ENCODE results near the gene ZEB1. TPM values are rescaled to one million over a fixed set of nuclear protein-coding genes. Genes with fewer than 3 reads are reported as not detected.

The ZEB1 gene
- total and polyA plus RNA-seq, 2 experiments from 2014 or later: 19.1 to 37.3 TPM

- peak overlapping the region; percentile 100 for H3K4me3 ChIP-seq
- H3K27me3 ChIP-seq: peaks cover 18% of the 10 kb centered on the region
- H3K9me3 ChIP-seq (ENCODE audit: low read depth): no peaks in the 10 kb centered on the region
- no peak for DNase-seq (ENCODE audit: low read depth in 1 of 2, low spot score in 1 of 2)
- H3K27ac ChIP-seq: no peak overlapping the region
- TF ChIP-seq CTCF (IDR thresholded peaks at IDR 0.05; ENCODE audit: low read depth, low read length): no peak
- H3K4me1 ChIP-seq (ENCODE audit: low read depth): peaks cover 13% of the 10 kb centered on the region
- no peaks in the 10 kb centered on the region for H3K36me3 ChIP-seq
Measured at GRCh38 chr10:31317652-31318381, 1.2 kb upstream of the ZEB1 start.

- no peaks in the 10 kb centered on the region for H3K36me3 ChIP-seq
- H3K27me3 ChIP-seq: peaks cover 24% of the 10 kb centered on the region
- DNase-seq (ENCODE audit: low read depth in 1 of 2, low spot score in 1 of 2): peak; percentile 47 to 74
- H3K4me3 ChIP-seq: peak overlapping the region; percentile 100
- H3K4me1 ChIP-seq (ENCODE audit: low read depth): peaks cover 13% of the 10 kb centered on the region
- no peak for TF ChIP-seq CTCF (IDR thresholded peaks at IDR 0.05; ENCODE audit: low read depth, low read length)
- no peaks in the 10 kb centered on the region for H3K9me3 ChIP-seq (ENCODE audit: low read depth)
- peak overlapping the region; percentile 61 for H3K27ac ChIP-seq
Measured at GRCh38 chr10:31318382-31318853, 598 bp upstream of the ZEB1 start.

GRCh38 chr10:31319602-31320549 is 860 bp downstream of the ZEB1 start:
- DNase-seq (ENCODE audit: low read depth in 1 of 2, low spot score in 1 of 2): peak; percentile 50 to 52
- Histone ChIP-seq H3K4me1 (ENCODE audit: low read depth) (peaks cover 7% of the 10 kb centered on the region), H3K4me3 (peak overlapping the region; percentile 100), H3K27ac (peak overlapping the region; percentile 91), H3K9me3 (ENCODE audit: low read depth) (no peaks in the 10 kb centered on the region), H3K27me3 (peaks cover 39% of the 10 kb centered on the region), H3K36me3 (no peaks in the 10 kb centered on the region)
- TF ChIP-seq CTCF (IDR thresholded peaks at IDR 0.05; ENCODE audit: low read depth, low read length): peak; percentile 1

- TF ChIP-seq CTCF (IDR thresholded peaks at IDR 0.05; ENCODE audit: low read depth, low read length): no peak
- H3K27me3 ChIP-seq: peaks cover 45% of the 10 kb centered on the region
- H3K36me3 ChIP-seq: no peaks in the 10 kb centered on the region
- no peaks in the 10 kb centered on the region for H3K9me3 ChIP-seq (ENCODE audit: low read depth)
- DNase-seq (ENCODE audit: low read depth in 1 of 2, low spot score in 1 of 2): peak; percentile 69 to 75
- H3K4me1 ChIP-seq (ENCODE audit: low read depth): peaks cover 7% of the 10 kb centered on the region
- H3K4me3 ChIP-seq: peak overlapping the region; percentile 100
- peak overlapping the region; percentile 91 for H3K27ac ChIP-seq
Measured at GRCh38 chr10:31320550-31321211, 1.7 kb downstream of the ZEB1 start.

GRCh38 chr10:31321396-31321941 is 2.5 kb downstream of the ZEB1 start:
- peak; percentile 11 to 32 for DNase-seq (ENCODE audit: low read depth in 1 of 2, low spot score in 1 of 2)
- Histone ChIP-seq H3K36me3 (no peaks in the 10 kb centered on the region), H3K4me1 (ENCODE audit: low read depth) (peaks cover 7% of the 10 kb centered on the region), H3K4me3 (peak overlapping the region; percentile 100), H3K9me3 (ENCODE audit: low read depth) (no peaks in the 10 kb centered on the region), H3K27me3 (peaks cover 45% of the 10 kb centered on the region), H3K27ac (peak overlapping the region; percentile 91)
- TF ChIP-seq CTCF (IDR thresholded peaks at IDR 0.05; ENCODE audit: low read depth, low read length): no peak
